CD4-positive, alpha-beta T cell treated with Interferon gamma for 1 hour (primary cell): ENCODE measurements around the gene CASP10.

Experiments
- DNase-seq: peaks from one replicate; pipeline ENCODE4 v3.0.0-alpha.2; 2020

Gene CASP10

GRCh38 chr2:201263779-201264178, 80.8 kb downstream of the CASP10 start:
- DNase-seq = no peak

GRCh38 chr2:201264472-201265173, 81.7 kb downstream of the CASP10 start:
- DNase-seq = no peak

GRCh38 chr2:201266629-201267028, 83.7 kb downstream of the CASP10 start:
- DNase-seq = no peak

GRCh38 chr2:201267278-201268030, 84.5 kb downstream of the CASP10 start:
- DNase-seq = no peak

GRCh38 chr2:201269764-201270163, 86.8 kb downstream of the CASP10 start:
- no peak for DNase-seq

GRCh38 chr2:201270293-201271001, 87.5 kb downstream of the CASP10 start:
- no peak for DNase-seq

GRCh38 chr2:201271917-201272316, 89.0 kb downstream of the CASP10 start:
- no peak for DNase-seq

GRCh38 chr2:201273330-201273983, 90.5 kb downstream of the CASP10 start:
- DNase-seq = no peak

- DNase-seq = no peak
Measured at GRCh38 chr2:201275069-201275468, 92.1 kb downstream of the CASP10 start.

GRCh38 chr2:201275990-201276389, 93.0 kb downstream of the CASP10 start:
- DNase-seq = no peak

GRCh38 chr2:201276511-201276910, 93.6 kb downstream of the CASP10 start:
- DNase-seq = no peak
